ENCODE measurements around the gene UBA3. TPM values are rescaled to one million over a fixed set of nuclear protein-coding genes. Genes with fewer than 3 reads are reported as not detected.

Gene UBA3
- total and polyA plus RNA-seq, 8 donors = 61.3 to 99.0 (median 85.3) TPM

- Histone ChIP-seq H3K9me3 (no peaks in the 10 kb centered on the region), H3K36me3 (peaks cover 0 to 78% of the 10 kb centered on the region in 2 donors), H3K27ac (peak overlapping the region in 1 of 2 donors; percentile 51), H3K4me1 (peaks cover 3 to 11% of the 10 kb centered on the region in 2 donors), H3K27me3 (no peaks in the 10 kb centered on the region), H3K4me3 (no peak overlapping the region)
- intact Hi-C loops (cut with DNase I) = no loop called here
- no peak for TF ChIP-seq CTCF (IDR thresholded peaks at IDR 0.05)
- no peak for ATAC-seq
- peak in 1 of 4 donors; percentile 20 for DNase-seq
These were observed 74.2 kb downstream of the UBA3 start for GRCh38 chr3:69005791-69006482.

GRCh38 chr3:69005071-69005790 lies 74.9 kb downstream of the UBA3 start:
- Histone ChIP-seq H3K36me3 (peaks cover 0 to 85% of the 10 kb centered on the region in 2 donors), H3K4me1 (peaks cover 3 to 5% of the 10 kb centered on the region in 2 donors), H3K4me3 (no peak overlapping the region), H3K27me3 (no peaks in the 10 kb centered on the region), H3K27ac (peak overlapping the region in 1 of 2 donors; percentile 51), H3K9me3 (no peaks in the 10 kb centered on the region)
- intact Hi-C loops (cut with DNase I) = no loop called here
- no peak for TF ChIP-seq CTCF (IDR thresholded peaks at IDR 0.05)
- no peak for ATAC-seq
- peak in 1 of 4 donors; percentile 23 for DNase-seq

Small RNA genes within 50 kb of the gene (microRNA-seq; reads per million reads assigned to microRNA genes)
- gene MIR3136 = 0.41 to 0.50 reads per million in 2 donors

Other genes with a start within 250 kb of the UBA3 start
- not detected for gene TAFA4, start 147.8 kb downstream of the UBA3 start, total RNA-seq
- gene TAFA4, start 147.8 kb downstream of the UBA3 start, polyA plus RNA-seq (ENCODE audit: insufficient read length in 6 of 6) = under 1 TPM; 0.07 to 0.31 (median 0.16) TPM
- gene EOGT, start 66.7 kb downstream of the UBA3 start, total RNA-seq = 10 to 100 TPM; 27.9 to 32.6 TPM
- gene EOGT, start 66.7 kb downstream of the UBA3 start, polyA plus RNA-seq (ENCODE audit: insufficient read length in 6 of 6) = 10 to 100 TPM; 38.6 to 58.0 (median 41.9) TPM
- 10 to 100 TPM; 38.4 to 40.8 TPM for gene TMF1, start 28.0 kb downstream of the UBA3 start, total RNA-seq
- gene TMF1, start 28.0 kb downstream of the UBA3 start, polyA plus RNA-seq (ENCODE audit: insufficient read length in 6 of 6) = 10 to 100 TPM; 46.2 to 61.1 (median 54.0) TPM
- gene ARL6IP5, start 4.6 kb upstream of the UBA3 start, total RNA-seq = 100 to 1,000 TPM; 179 to 184 TPM
- gene ARL6IP5, start 4.6 kb upstream of the UBA3 start, polyA plus RNA-seq (ENCODE audit: insufficient read length in 6 of 6) = 100 to 1,000 TPM in 3 of 6 donors, 10 to 100 TPM in 3; 74.0 to 103 (median 94.4) TPM
- under 1 TPM; 0.18 to 0.26 TPM for gene LMOD3, start 42.2 kb upstream of the UBA3 start, total RNA-seq
- under 1 TPM; 0.17 to 0.33 (median 0.25) TPM for gene LMOD3, start 42.2 kb upstream of the UBA3 start, polyA plus RNA-seq (ENCODE audit: insufficient read length in 6 of 6)

All from left lung (tissue), 10 donors.